HCT116 (cell line): ENCODE measurements around the gene MAGEA3. TPM values are rescaled to one million over a fixed set of nuclear protein-coding genes. Genes with fewer than 3 reads are reported as not detected.
"Not testable (repeated sequence)": the region's sequence is repeated elsewhere in the genome, so short reads cannot be mapped to it uniquely, and the experiment has no call there.

ENCODE experiments used
- ATAC-seq: fragments of 200-7000 bp; cut with Tn5 transposase; 2 replicates; pipeline ENCODE4 v1.9.1; 2020; ENCODE audit warnings: mild to moderate bottlenecking, moderate library complexity
- BruUV-seq: library from RNA; stranded (reverse); fragments of 400-500 nt; replicated peaks from 2 replicates; lab custom pipeline; 2021; lab: Mats Ljungman, UMichigan
- CTCF ChIA-PET: fragments of 300-600 bp; sonication (Branson Sonifier 250); formaldehyde crosslinking; loops from one replicate; lab custom pipeline; 2021; ENCODE audit warnings: antibody characterized with exemption; lab: Charles Lee
- POLR2A ChIA-PET: fragments of 300-600, 350-600 bp; sonication (Branson Sonifier 250); formaldehyde crosslinking; loops from one replicate; lab custom pipeline; 2021; ENCODE audit warnings: antibody characterized with exemption; lab: Charles Lee
- RAD21 ChIA-PET, 2 experiments: fragments of 300-600 bp; sonication (Branson Sonifier 250); formaldehyde crosslinking; loops; one replicate each; lab custom pipeline; 2023; ENCODE audit warnings: low total read pairs in 2 of 2; ENCODE audit not compliant: uncharacterized antibody in 2 of 2, unreplicated experiment in 2 of 2, low non-redundant PET in 1 of 2; lab: Charles Lee
- DNase-seq: peaks from one replicate; pipeline ENCODE4 v3.0.0-alpha.2; 2010; ENCODE audit warnings: low read depth, low spot score
- H2AFZ ChIP-seq: fragments of 200-600 bp; shearing (Covaris generic), sonication (generic); 2 replicates; pipeline ENCODE4 v1.6.1; 2017; ENCODE audit warnings: low read depth, mixed run types, mixed read lengths, antibody characterized with exemption, low read length; ENCODE audit not compliant: poor library complexity, severe bottlenecking
- H3K27ac ChIP-seq: 2 replicates; pipeline ENCODE4 v1.5.1; 2012; ENCODE audit warnings: low read depth, low read length
- H3K27me3 ChIP-seq: fragments of 200-600 bp; sonication (generic); 2 replicates; pipeline ENCODE4 v1.6.1; 2016; ENCODE audit warnings: mixed run types, low read length, mixed read lengths; ENCODE audit not compliant: insufficient read depth
- H3K36me3 ChIP-seq, 2 experiments: fragments of 200-500 bp in 1 of 2; fragments of 200-600 bp in 1 of 2; sonication (Bioruptor generic) in 1 of 2; sonication (generic) in 1 of 2; 2 replicates each; pipeline versions ENCODE4 v1.5.1 to v1.6.1; 2014 to 2016; ENCODE audit warnings: low read length in 2 of 2, inconsistent platforms in 1 of 2, mixed read lengths in 1 of 2, mixed run types in 1 of 2; ENCODE audit not compliant: insufficient read depth in 2 of 2, control insufficient read depth in 1 of 2
- H3K4me1 ChIP-seq, 2 experiments: fragments of 200-600 bp in 1 of 2; sonication (generic) in 1 of 2; 2 replicates each; pipeline versions ENCODE4 v1.5.1 to v1.6.1; 2012 to 2017; ENCODE audit warnings: low read length in 2 of 2, inconsistent platforms in 1 of 2, mild to moderate bottlenecking in 1 of 2, mixed read lengths in 1 of 2, mixed run types in 1 of 2, moderate library complexity in 1 of 2; ENCODE audit not compliant: insufficient read depth in 2 of 2, control insufficient read depth in 1 of 2
- H3K4me2 ChIP-seq: fragments of 200-600 bp; sonication (generic); 2 replicates; pipeline ENCODE4 v1.6.1; 2017; ENCODE audit warnings: mixed run types, low read length, mixed read lengths
- H3K4me3 ChIP-seq, 2 experiments: fragments of 200-600 bp in 1 of 2; sonication (generic) in 1 of 2; replicated peaks in 1 of 2; 2 replicates each; pipeline ENCODE4 v1.5.1; 2011 to 2016; ENCODE audit warnings: low read length in 2 of 2, control low read depth in 1 of 2, low read depth in 1 of 2, mild to moderate bottlenecking in 1 of 2, mixed read lengths in 1 of 2, mixed run types in 1 of 2
- H3K79me2 ChIP-seq: fragments of 200-600 bp; sonication (generic); 2 replicates; pipeline ENCODE4 v1.6.1; 2017; ENCODE audit warnings: mild to moderate bottlenecking, mixed run types, low read length, moderate library complexity, mixed read lengths; ENCODE audit not compliant: insufficient read depth
- H3K9ac ChIP-seq: fragments of 200-600 bp; sonication (generic); 2 replicates; pipeline ENCODE4 v1.6.1; 2016; ENCODE audit warnings: low read length, mixed read lengths
- H3K9me2 ChIP-seq: fragments of 200-600 bp; sonication (generic), shearing (Covaris generic); 2 replicates; pipeline ENCODE4 v1.6.1; 2017; ENCODE audit warnings: mixed run types, mild to moderate bottlenecking, moderate library complexity; ENCODE audit not compliant: insufficient read depth
- H3K9me3 ChIP-seq, 2 experiments: fragments of 200-500 bp in 1 of 2; fragments of 200-600 bp in 1 of 2; sonication (Bioruptor generic) in 1 of 2; sonication (generic) in 1 of 2; 2 replicates each; pipeline ENCODE4 v1.6.1; 2014 to 2017; ENCODE audit warnings: low read length in 2 of 2, mixed read lengths in 2 of 2, inconsistent platforms in 1 of 2, low read depth in 1 of 2, mild to moderate bottlenecking in 1 of 2, mixed run types in 1 of 2, moderate library complexity in 1 of 2; ENCODE audit not compliant: control insufficient read depth in 1 of 2, insufficient read depth in 1 of 2
- H4K20me1 ChIP-seq: fragments of 200-600 bp; sonication (generic), shearing (Covaris generic); 2 replicates; pipeline ENCODE4 v1.6.1; 2017; ENCODE audit warnings: mixed run types, mild to moderate bottlenecking, moderate library complexity; ENCODE audit not compliant: insufficient read depth
- ATF3 ChIP-seq: IDR thresholded peaks from 2 replicates; pipeline ENCODE4 v1.6.1; 2012
- CBX3 ChIP-seq: IDR thresholded peaks from 2 replicates; pipeline ENCODE4 v1.6.1; 2012; ENCODE audit warnings: low read depth
- CEBPB ChIP-seq: IDR thresholded peaks from 2 replicates; pipeline ENCODE4 v1.6.1; 2012; ENCODE audit warnings: low read depth
- CTCF ChIP-seq, 3 experiments: fragments of 200-600 bp in 1 of 3; sonication (generic) in 1 of 3; IDR thresholded peaks in 2 of 3; conservative IDR thresholded peaks in 1 of 3; 2 replicates each; pipeline ENCODE4 v1.5.1; 2012 to 2017; ENCODE audit warnings: low read depth in 2 of 3, low read length in 2 of 3, antibody characterized with exemption in 1 of 3, borderline replicate concordance in 1 of 3, control low read depth in 1 of 3, mild to moderate bottlenecking in 1 of 3, mixed read lengths in 1 of 3, mixed run types in 1 of 3, moderate library complexity in 1 of 3; ENCODE audit not compliant: insufficient read depth in 1 of 3
- ELF1 ChIP-seq: IDR thresholded peaks from 2 replicates; pipeline ENCODE4 v1.6.1; 2012; ENCODE audit warnings: low read depth, borderline replicate concordance
- FOSL1 ChIP-seq: IDR thresholded peaks from 2 replicates; pipeline ENCODE4 v1.6.1; 2012; ENCODE audit warnings: low read depth
- JUND ChIP-seq: IDR thresholded peaks from 2 replicates; pipeline ENCODE4 v1.6.1; 2012
- REST ChIP-seq: IDR thresholded peaks from 2 replicates; pipeline ENCODE4 v1.6.1; 2012; ENCODE audit warnings: low read depth
- SIN3A ChIP-seq: IDR thresholded peaks from 2 replicates; pipeline ENCODE4 v1.6.1; 2012; ENCODE audit warnings: low read depth
- TCF7L2 ChIP-seq: IDR thresholded peaks from 2 replicates; pipeline ENCODE4 v1.7.0; 2011; ENCODE audit warnings: borderline replicate concordance, inconsistent platforms; ENCODE audit not compliant: insufficient read depth, insufficient read length; ENCODE audit errors: extremely low read depth
- YY1 ChIP-seq: IDR thresholded peaks from 2 replicates; pipeline ENCODE4 v1.6.1; 2011; ENCODE audit warnings: low read length, low read depth, moderate library complexity, mild to moderate bottlenecking; ENCODE audit not compliant: insufficient replicate concordance; ENCODE audit errors: extremely low read depth
- intact Hi-C: fragments of 100-400 bp; cut with micrococcal nuclease; formaldehyde crosslinking; loops from 2 replicates; pipeline ENCODE4 v1.10.0; 2022
- total RNA-seq: library from RNA; stranded (reverse); gene quantifications from one replicate; pipeline ENCODE4 v1.2.1, GENCODE V29; 2021; ENCODE audit not compliant: unreplicated experiment

The MAGEA3 gene
- total RNA-seq, 1 experiment from 2014 or later, result 92.7 TPM

- intact Hi-C loops, H4K20me1 ChIP-seq, BruUV-seq, H3K79me2 ChIP-seq, ATAC-seq, H3K9ac ChIP-seq, H3K9me3 ChIP-seq, H2AFZ ChIP-seq, RAD21 ChIA-PET, H3K36me3 ChIP-seq, H3K4me2 ChIP-seq, CTCF ChIA-PET, H3K9me2 ChIP-seq, H3K4me1 ChIP-seq, POLR2A ChIA-PET, H3K27me3 ChIP-seq, H3K27ac ChIP-seq, DNase-seq, H3K4me3 ChIP-seq: not testable (repeated sequence)
Observed at GRCh38 chrX:152736528-152736927, 37.9 kb downstream of the MAGEA3 start.

- CTCF ChIA-PET, result no interaction called here
Observed at GRCh38 chrX:152738560-152738959, 40.0 kb downstream of the MAGEA3 start.

More at GRCh38 chrX:152738560-152738959, 40.0 kb downstream of the MAGEA3 start:
- H3K36me3 ChIP-seq, result no peaks in the 10 kb centered on the region
- no peaks in the 10 kb centered on the region for H3K27me3 ChIP-seq
- H3K27ac ChIP-seq, result no peak overlapping the region
- ATAC-seq, result no peak
- H3K4me3 ChIP-seq, result no peak overlapping the region
- intact Hi-C loops, result no loop called here
- H3K9me2 ChIP-seq, result no peaks in the 10 kb centered on the region
- H3K9me3 ChIP-seq, result no peaks in the 10 kb centered on the region
- H4K20me1 ChIP-seq, result no peaks in the 10 kb centered on the region
- TF ChIP-seq CTCF (IDR thresholded peaks at IDR 0.05 in 2 of 3, conservative IDR thresholded peaks at IDR 0.05 in 1 of 3; ENCODE audit: borderline replicate concordance in 1 of 3, insufficient read depth in 1 of 3, low read depth in 2 of 3, low read length in 2 of 3) (no peak), SIN3A (no peak), ATF3 (no peak), JUND (no peak), FOSL1 (no peak), CBX3 (no peak), TCF7L2 (no peak), CEBPB (no peak), YY1 (no peak), REST (no peak), ELF1 (no peak)
- DNase-seq, result no peak
- ChIA-PET RAD21 (no interaction called here), POLR2A (no interaction called here)
- no peak overlapping the region for H2AFZ ChIP-seq
- no peak overlapping the region for H3K9ac ChIP-seq
- no peaks in the 10 kb centered on the region for H3K79me2 ChIP-seq
- no peaks in the 10 kb centered on the region for H3K4me1 ChIP-seq
- BruUV-seq, result no TSS peak
- H3K4me2 ChIP-seq, result no peak overlapping the region
